HUES48 (cell line): Measurements from ENCODE around the gene SEC14L1.
"Not testable (repeated sequence)": the region's sequence is repeated elsewhere in the genome, so short reads cannot be mapped to it uniquely, and the experiment has no call there.

Experiments used
- H3K27ac ChIP-seq: one replicate; pipeline ENCODE4 v1.7.0; 2013; ENCODE audit warnings: low read depth, low read length, inconsistent platforms
- H3K27me3 ChIP-seq: 2 replicates; pipeline ENCODE4 v1.6.1; 2013; ENCODE audit warnings: mild to moderate bottlenecking, low read length; ENCODE audit not compliant: control insufficient read depth, insufficient read depth
- H3K36me3 ChIP-seq: 2 replicates; pipeline ENCODE4 v1.6.1; 2013; ENCODE audit warnings: low read length; ENCODE audit not compliant: control insufficient read depth, insufficient read depth
- H3K4me1 ChIP-seq: 2 replicates; pipeline ENCODE4 v1.6.1; 2013; ENCODE audit warnings: mild to moderate bottlenecking, low read length; ENCODE audit not compliant: control insufficient read depth, insufficient read depth
- H3K4me3 ChIP-seq: 2 replicates; pipeline ENCODE4 v1.5.1; 2013; ENCODE audit warnings: mild to moderate bottlenecking, low read depth, low read length
- H3K9ac ChIP-seq: 2 replicates; pipeline ENCODE4 v1.6.1; 2013; ENCODE audit warnings: mild to moderate bottlenecking, low read depth, low read length, moderate library complexity
- H3K9me3 ChIP-seq: 2 replicates; pipeline ENCODE4 v1.6.1; 2013; ENCODE audit warnings: low read length; ENCODE audit not compliant: control insufficient read depth, insufficient read depth

SEC14L1 gene

DNA sequence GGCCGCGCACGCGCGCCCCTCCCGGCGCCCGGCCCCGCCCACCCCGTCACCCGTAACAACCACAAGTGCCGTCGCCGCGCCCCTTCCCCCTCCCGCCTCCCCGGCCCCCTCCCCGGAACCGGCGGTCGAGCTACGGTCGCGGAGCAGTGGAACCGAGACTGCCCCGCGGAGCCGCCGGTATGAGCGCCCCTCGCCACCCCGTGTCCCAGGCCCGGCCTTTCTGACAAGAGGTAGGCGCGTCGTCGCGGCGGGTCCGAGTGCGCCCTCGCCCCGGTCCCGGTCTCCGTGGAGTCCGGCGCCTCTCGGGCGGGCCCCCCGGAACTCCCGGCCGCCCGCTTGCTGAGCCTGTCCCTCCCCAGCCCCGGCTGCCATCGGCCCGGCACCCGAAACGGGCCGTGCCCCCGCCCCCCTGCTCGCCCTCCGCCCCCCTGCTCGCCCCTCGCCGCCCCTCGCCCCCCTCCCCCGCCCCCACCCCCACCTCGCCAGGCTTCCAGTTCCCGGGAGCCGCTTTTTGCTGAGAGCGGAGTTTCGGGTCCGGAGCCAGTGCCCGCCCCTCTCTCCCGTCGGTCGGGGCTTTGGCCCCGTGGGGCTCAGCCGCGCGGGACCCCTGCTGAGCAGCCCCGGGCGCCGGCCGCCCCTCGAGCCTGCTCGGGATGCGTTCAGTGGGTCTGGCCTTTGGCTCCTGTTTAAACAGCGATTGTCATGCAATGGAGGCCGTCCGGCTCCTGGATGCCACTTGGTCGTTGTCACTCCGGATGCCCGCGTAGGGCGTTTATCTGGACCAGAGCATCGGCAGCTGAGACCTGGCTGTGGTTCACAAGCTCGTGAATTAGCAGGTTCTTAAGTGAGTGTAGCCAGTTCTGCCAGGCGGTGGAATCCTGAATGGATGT lies at the start of gene SEC14L1:
Gene SEC14L1, plus strand, starts transcription at position 92 of the 890 bp plus-strand sequence. CDS start 2,628 bp downstream, outside the sequence.
- peak within 1 kb of the TSS; percentile 56 for H3K9ac ChIP-seq
- peak within 1 kb of the TSS; percentile 93 for H3K27ac ChIP-seq
- peaks cover 24% of the 10 kb centered on the region for H3K36me3 ChIP-seq
- peak within 1 kb of the TSS; percentile 81 for H3K4me3 ChIP-seq
- no peaks in the 10 kb centered on the region for H3K27me3 ChIP-seq
- H3K4me1 ChIP-seq = peaks cover 11% of the 10 kb centered on the region
- peaks cover 5% of the 10 kb centered on the region for H3K9me3 ChIP-seq

DNA sequence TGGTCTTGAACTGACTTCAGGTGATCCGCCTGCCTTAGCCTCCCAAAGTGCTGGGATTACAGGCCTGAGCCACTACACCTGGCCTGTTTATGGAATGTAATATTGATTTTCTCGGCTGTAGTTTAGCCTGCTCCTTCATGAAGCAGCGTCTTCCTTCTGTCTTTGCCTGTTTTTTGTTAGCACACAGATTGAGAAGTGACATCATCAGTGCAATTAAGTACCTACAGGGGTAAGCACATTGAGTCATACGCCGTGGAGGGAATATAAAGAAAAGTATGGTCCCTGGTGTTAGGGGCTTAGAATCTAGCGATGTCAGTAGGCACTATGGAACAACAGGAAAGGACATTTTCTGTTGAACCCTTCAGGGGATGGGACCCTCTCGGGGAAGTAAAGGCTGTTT lies 48.7 kb upstream of the SEC14L1 start:
- no peak overlapping the region for H3K4me3 ChIP-seq
- no peak overlapping the region for H3K27ac ChIP-seq
- H3K27me3 ChIP-seq = no peaks in the 10 kb centered on the region
- H3K9ac ChIP-seq = no peak overlapping the region
- no peaks in the 10 kb centered on the region for H3K9me3 ChIP-seq
- peaks cover 3% of the 10 kb centered on the region; the same call in 1 of the 2 replicates for H3K4me1 ChIP-seq
- peaks cover 54% of the 10 kb centered on the region for H3K36me3 ChIP-seq

DNA sequence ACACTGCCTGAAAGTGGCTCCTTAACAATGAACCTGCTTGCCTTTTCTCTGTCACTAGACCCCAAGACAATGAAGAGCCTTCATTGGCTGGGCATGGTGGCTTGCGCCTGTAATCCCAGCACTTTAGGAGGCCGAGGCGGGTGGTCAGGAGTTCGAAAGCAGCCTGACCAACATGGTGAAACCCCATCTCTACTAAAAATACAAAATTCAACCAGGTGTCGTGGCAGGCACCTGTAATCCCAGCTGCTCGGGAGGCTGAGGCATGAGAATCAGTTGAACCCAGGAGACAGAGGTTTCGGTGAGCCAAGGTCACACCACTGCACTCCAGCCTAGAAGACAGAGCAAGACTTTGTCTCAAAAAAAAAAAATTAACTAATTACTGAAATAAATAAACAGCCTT lies 45.3 kb upstream of the SEC14L1 start:
- Histone ChIP-seq H3K9ac (no peak overlapping the region), H3K4me1 (peaks cover 6% of the 10 kb centered on the region; the same call in 1 of the 2 replicates), H3K9me3 (no peaks in the 10 kb centered on the region), H3K36me3 (peaks cover 55% of the 10 kb centered on the region), H3K27ac (no peak overlapping the region), H3K4me3 (no peak overlapping the region), H3K27me3 (no peaks in the 10 kb centered on the region)

GRCh38 chr17:77096570-77097214 lies 44.1 kb upstream of the SEC14L1 start:
- Histone ChIP-seq H3K27ac (no peak overlapping the region), H3K4me3 (no peak overlapping the region), H3K9ac (no peak overlapping the region), H3K4me1 (peaks cover 10% of the 10 kb centered on the region), H3K36me3 (peaks cover 43% of the 10 kb centered on the region), H3K27me3 (no peaks in the 10 kb centered on the region), H3K9me3 (no peaks in the 10 kb centered on the region)

GRCh38 chr17:77097631-77098180 lies 43.1 kb upstream of the SEC14L1 start:
- Histone ChIP-seq H3K9me3 (no peaks in the 10 kb centered on the region), H3K36me3 (peaks cover 36% of the 10 kb centered on the region), H3K4me1 (peaks cover 11% of the 10 kb centered on the region), H3K27me3 (no peaks in the 10 kb centered on the region), H3K4me3 (no peak overlapping the region), H3K27ac (no peak overlapping the region), H3K9ac (no peak overlapping the region)

DNA sequence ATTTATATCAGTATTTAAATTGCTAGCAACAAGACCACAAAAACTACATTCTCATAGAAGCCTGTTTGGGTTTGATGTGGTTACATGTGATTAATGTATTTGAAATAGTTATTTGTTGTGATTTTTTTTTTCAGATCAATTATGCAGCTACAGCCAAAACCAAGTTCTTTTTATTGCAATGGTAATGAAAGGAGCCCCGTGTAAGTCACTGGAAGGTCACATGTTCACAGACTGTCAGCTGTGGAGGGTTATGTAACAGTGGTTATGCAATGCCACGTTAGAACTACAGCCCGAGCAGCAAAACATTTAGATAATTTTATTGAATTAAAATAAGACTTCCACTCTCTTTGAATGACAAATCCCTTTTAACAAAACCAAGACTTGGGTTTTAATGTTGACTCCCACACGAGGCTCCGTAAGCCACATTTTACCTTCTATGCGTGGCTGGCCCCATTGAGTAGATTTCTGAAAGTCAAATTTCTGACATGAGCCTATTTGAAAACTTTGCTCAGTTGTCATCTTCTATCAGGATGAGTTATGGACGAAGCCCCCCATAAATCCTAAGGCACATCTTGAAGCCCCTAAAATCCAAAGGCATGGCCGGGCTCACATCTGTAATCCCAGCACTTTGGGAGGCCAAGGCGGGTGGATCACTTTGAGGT lies 41.8 kb upstream of the SEC14L1 start:
- H3K36me3 ChIP-seq = peaks cover 25% of the 10 kb centered on the region

DNA sequence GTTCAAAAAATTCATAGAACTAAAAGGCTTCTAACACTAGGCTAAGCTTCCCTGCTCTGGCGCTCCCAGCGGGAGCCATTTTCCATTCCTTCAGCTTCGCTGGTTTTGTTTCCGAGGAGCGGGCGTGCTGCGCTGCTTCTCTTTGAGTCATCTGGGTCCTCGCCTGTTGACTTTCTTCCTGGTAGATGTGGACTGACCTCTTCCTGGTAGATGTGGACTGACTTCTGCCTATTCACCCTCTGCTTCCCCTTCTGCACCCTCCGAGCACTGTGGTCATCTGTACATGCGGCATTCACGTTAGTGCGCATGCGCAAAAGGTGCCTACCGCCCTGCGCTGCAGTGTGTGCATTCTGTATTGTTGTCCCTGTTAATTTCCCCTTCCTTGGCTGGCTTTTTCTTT lies 40.8 kb upstream of the SEC14L1 start:
- Histone ChIP-seq H3K27ac (no peak overlapping the region), H3K9me3 (no peaks in the 10 kb centered on the region), H3K9ac (no peak overlapping the region), H3K4me1 (peaks cover 15% of the 10 kb centered on the region), H3K27me3 (no peaks in the 10 kb centered on the region), H3K36me3 (peaks cover 17% of the 10 kb centered on the region), H3K4me3 (no peak overlapping the region)

More for the DNA sequence above, 41.8 kb upstream of the SEC14L1 start:
- Histone ChIP-seq H3K4me3 (no peak overlapping the region), H3K27me3 (no peaks in the 10 kb centered on the region), H3K9me3 (no peaks in the 10 kb centered on the region), H3K27ac (no peak overlapping the region), H3K4me1 (peaks cover 11% of the 10 kb centered on the region), H3K9ac (no peak overlapping the region)

DNA sequence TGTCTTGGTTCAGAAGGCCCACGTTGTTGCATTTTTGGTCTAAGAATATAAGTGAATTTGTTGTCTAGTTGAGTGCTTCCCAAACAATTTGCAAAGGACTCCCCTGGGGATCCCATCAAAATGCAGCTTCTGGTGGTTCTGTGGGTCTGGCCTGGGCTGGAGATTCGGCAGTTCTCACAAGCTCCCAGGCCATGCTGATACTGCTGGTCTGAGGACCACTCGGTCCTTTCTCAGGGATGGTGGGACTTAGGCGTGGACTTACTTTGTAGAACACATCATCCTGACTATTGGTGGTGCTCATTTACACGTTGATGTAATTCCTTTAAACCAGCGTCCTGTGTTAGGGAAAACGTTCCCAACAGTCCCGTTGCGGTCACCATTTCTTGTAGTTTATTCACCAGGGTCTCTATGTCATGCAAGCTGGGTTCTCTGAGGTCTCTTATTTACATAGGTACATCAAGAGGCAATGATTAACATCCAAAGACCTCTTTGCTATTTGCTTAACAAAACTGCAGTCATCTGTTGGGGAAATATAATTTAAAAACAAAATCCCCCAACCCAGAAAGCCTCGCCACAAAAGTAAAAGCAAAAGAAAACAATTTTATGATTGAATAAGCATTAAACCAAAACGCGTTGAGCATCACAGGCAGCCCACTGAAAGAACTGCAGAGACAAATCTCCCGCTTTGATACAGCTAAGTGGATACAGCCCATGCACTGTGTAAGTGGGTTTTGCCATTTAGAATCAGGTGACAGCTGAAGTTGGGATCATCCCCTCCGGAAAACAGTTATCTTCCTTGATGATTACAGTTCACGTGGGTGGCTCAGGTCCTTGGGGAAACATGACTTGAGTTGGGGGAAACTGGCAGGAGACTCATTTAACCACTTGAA lies 39.0 kb upstream of the SEC14L1 start:
- H3K36me3 ChIP-seq = peaks cover 10% of the 10 kb centered on the region
- no peak overlapping the region for H3K4me3 ChIP-seq
- H3K9ac ChIP-seq = no peak overlapping the region
- peak overlapping the region; percentile 28 for H3K27ac ChIP-seq
- no peaks in the 10 kb centered on the region for H3K27me3 ChIP-seq
- H3K9me3 ChIP-seq = no peaks in the 10 kb centered on the region
- H3K4me1 ChIP-seq = peaks cover 26% of the 10 kb centered on the region

DNA sequence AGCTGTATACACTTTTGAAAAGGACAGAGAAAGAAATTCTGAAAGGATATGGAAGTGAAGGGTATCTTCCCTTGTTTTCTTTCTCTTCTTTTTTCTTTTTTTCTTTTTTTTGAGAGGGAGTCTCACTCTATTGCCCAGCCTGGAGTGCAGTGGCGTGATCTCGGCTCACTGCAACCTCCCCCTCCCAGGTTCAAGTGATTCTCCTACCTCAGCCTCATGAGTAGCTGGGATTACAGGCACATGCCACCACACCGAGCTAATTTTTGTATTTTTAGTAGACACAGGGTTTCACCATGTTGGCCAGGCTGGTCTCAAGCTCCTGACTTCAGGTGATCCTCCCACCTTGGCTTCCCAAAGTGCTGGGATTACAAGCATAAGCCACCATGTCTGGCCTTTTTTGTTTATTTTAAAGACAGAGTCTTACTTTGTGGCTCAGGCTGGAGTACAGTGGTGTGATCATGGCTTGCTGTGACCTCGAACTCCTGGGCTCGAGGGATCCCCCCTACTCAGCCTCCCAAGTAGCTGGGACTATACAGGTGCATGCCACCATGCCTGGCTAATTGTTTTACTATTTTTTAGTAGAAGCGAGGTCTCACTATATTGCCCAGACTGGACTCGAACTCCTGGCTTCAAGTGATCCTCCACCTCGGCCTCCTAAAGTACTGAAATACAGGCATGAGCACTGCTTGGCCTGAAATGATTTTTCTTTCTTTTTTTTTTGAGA lies 38.2 kb upstream of the SEC14L1 start:
- not testable (repeated sequence) for H3K27me3 ChIP-seq, H3K9ac ChIP-seq, H3K36me3 ChIP-seq, H3K4me3 ChIP-seq, H3K27ac ChIP-seq, H3K9me3 ChIP-seq
- H3K4me1 ChIP-seq = peaks cover 32% of the 10 kb centered on the region
